Adrenal gland (tissue), 5 donors: Measurements from ENCODE around the gene CACNG5.

ENCODE experiments used
- CTCF ChIP-seq, 6 experiments: fragments of 450-650 bp in 4 of 6; fragments of 200-600 bp in 2 of 6; sonication (generic) in 1 of 6; IDR thresholded peaks; 1 replicate in 5 of 6; 2 replicates in 1 of 6; pipeline versions ENCODE4 v1.5.1 to v1.8.0; 2016 to 2021; ENCODE audit warnings: antibody characterized with exemption in 6 of 6, mild to moderate bottlenecking in 2 of 6, moderate library complexity in 1 of 6
- POLR2A ChIP-seq, 2 donors: fragments of 450-650 bp; IDR thresholded peaks; one replicate each; pipeline ENCODE4 v1.6.1; 2017; ENCODE audit warnings: antibody characterized with exemption in 2 of 2, mild to moderate bottlenecking in 2 of 2, moderate library complexity in 1 of 2
- donor health status: DM: no; HTN: no; CAD: no.

GRCh38 chr17:66805567-66805966 lies 29.4 kb upstream of the CACNG5 start:
- TF ChIP-seq CTCF (IDR thresholded peaks at IDR 0.05) (no peak), POLR2A (IDR thresholded peaks at IDR 0.05) (no peak)
